ES-I3 (cell line): ENCODE data around the gene PEA15.

Experiments
- H3K36me3 ChIP-seq: 2 replicates; pipeline ENCODE4 v1.6.1; 2013; ENCODE audit warnings: mild to moderate bottlenecking, low read length, control low read depth, moderate library complexity; ENCODE audit not compliant: insufficient read depth
- H3K4me1 ChIP-seq: 2 replicates; pipeline ENCODE4 v1.6.1; 2013; ENCODE audit warnings: mild to moderate bottlenecking, control low read depth, low read length; ENCODE audit not compliant: insufficient read depth
- H3K9ac ChIP-seq: 2 replicates; pipeline ENCODE4 v1.6.1; 2013; ENCODE audit warnings: low read depth, mild to moderate bottlenecking, low read length, moderate library complexity
- H3K9me3 ChIP-seq: 2 replicates; pipeline ENCODE4 v1.6.1; 2013; ENCODE audit warnings: mild to moderate bottlenecking, low read length, moderate library complexity; ENCODE audit not compliant: control insufficient read depth, insufficient read depth

The PEA15 gene

GRCh38 chr1:160205242-160206035 is at the start of gene PEA15:
PEA15 (plus strand) TSS chr1:160205384; CDS start chr1:160211545, 6,161 bp downstream.
- Histone ChIP-seq H3K36me3 (peaks cover 6% of the 10 kb centered on the region; the same call in 1 of the 2 replicates), H3K9ac (peak within 1 kb of the TSS; percentile 90), H3K9me3 (no peaks in the 10 kb centered on the region), H3K4me1 (peaks cover 50% of the 10 kb centered on the region)

GRCh38 chr1:160156361-160156760 is 48.8 kb upstream of the PEA15 start:
- no peaks in the 10 kb centered on the region for H3K9me3 ChIP-seq
- H3K9ac ChIP-seq = no peak overlapping the region
- H3K36me3 ChIP-seq = no peaks in the 10 kb centered on the region
- H3K4me1 ChIP-seq = no peaks in the 10 kb centered on the region

- Histone ChIP-seq H3K9ac (no peak overlapping the region), H3K9me3 (no peaks in the 10 kb centered on the region), H3K36me3 (no peaks in the 10 kb centered on the region), H3K4me1 (no peaks in the 10 kb centered on the region)
These were observed 48.0 kb upstream of the PEA15 start for GRCh38 chr1:160157174-160157573.

GRCh38 chr1:160158031-160158430 is 47.2 kb upstream of the PEA15 start:
- no peaks in the 10 kb centered on the region for H3K4me1 ChIP-seq
- no peaks in the 10 kb centered on the region for H3K36me3 ChIP-seq
- H3K9me3 ChIP-seq = no peaks in the 10 kb centered on the region
- no peak overlapping the region for H3K9ac ChIP-seq

GRCh38 chr1:160158534-160158933 is 46.6 kb upstream of the PEA15 start:
- Histone ChIP-seq H3K4me1 (no peaks in the 10 kb centered on the region), H3K9me3 (no peaks in the 10 kb centered on the region), H3K9ac (no peak overlapping the region), H3K36me3 (no peaks in the 10 kb centered on the region)

- H3K9me3 ChIP-seq = no peaks in the 10 kb centered on the region
- no peak overlapping the region for H3K9ac ChIP-seq
- H3K36me3 ChIP-seq = no peaks in the 10 kb centered on the region
- H3K4me1 ChIP-seq = no peaks in the 10 kb centered on the region
These were observed 45.3 kb upstream of the PEA15 start for GRCh38 chr1:160159846-160160245.

GRCh38 chr1:160161965-160162705 is 43.0 kb upstream of the PEA15 start:
- Histone ChIP-seq H3K36me3 (no peaks in the 10 kb centered on the region), H3K4me1 (peaks cover 2% of the 10 kb centered on the region; the same call in 1 of the 2 replicates), H3K9me3 (no peaks in the 10 kb centered on the region), H3K9ac (no peak overlapping the region)

GRCh38 chr1:160162931-160163330 is 42.3 kb upstream of the PEA15 start:
- peaks cover 9% of the 10 kb centered on the region for H3K4me1 ChIP-seq
- no peak overlapping the region for H3K9ac ChIP-seq
- no peaks in the 10 kb centered on the region for H3K9me3 ChIP-seq
- H3K36me3 ChIP-seq = no peaks in the 10 kb centered on the region

GRCh38 chr1:160163615-160164014 is 41.6 kb upstream of the PEA15 start:
- Histone ChIP-seq H3K36me3 (no peaks in the 10 kb centered on the region), H3K4me1 (peaks cover 13% of the 10 kb centered on the region), H3K9ac (no peak overlapping the region), H3K9me3 (no peaks in the 10 kb centered on the region)

- Histone ChIP-seq H3K9me3 (no peaks in the 10 kb centered on the region), H3K36me3 (no peaks in the 10 kb centered on the region), H3K4me1 (peaks cover 17% of the 10 kb centered on the region), H3K9ac (no peak overlapping the region)
These were observed 41.1 kb upstream of the PEA15 start for GRCh38 chr1:160164121-160164520.

- no peaks in the 10 kb centered on the region for H3K9me3 ChIP-seq
These were observed 38.9 kb upstream of the PEA15 start for GRCh38 chr1:160166166-160166868.

GRCh38 chr1:160167056-160167455 is 38.1 kb upstream of the PEA15 start:
- H3K9me3 ChIP-seq = no peaks in the 10 kb centered on the region
- H3K9ac ChIP-seq = no peak overlapping the region
- H3K36me3 ChIP-seq = no peaks in the 10 kb centered on the region
- peaks cover 39% of the 10 kb centered on the region for H3K4me1 ChIP-seq

More at GRCh38 chr1:160166166-160166868, 38.9 kb upstream of the PEA15 start:
- Histone ChIP-seq H3K4me1 (peaks cover 32% of the 10 kb centered on the region), H3K36me3 (no peaks in the 10 kb centered on the region), H3K9ac (no peak overlapping the region)

- Histone ChIP-seq H3K4me1 (peaks cover 45% of the 10 kb centered on the region), H3K36me3 (no peaks in the 10 kb centered on the region), H3K9me3 (no peaks in the 10 kb centered on the region), H3K9ac (no peak overlapping the region)
These were observed 37.6 kb upstream of the PEA15 start for GRCh38 chr1:160167580-160167979.

- Histone ChIP-seq H3K9me3 (no peaks in the 10 kb centered on the region), H3K36me3 (no peaks in the 10 kb centered on the region), H3K4me1 (peaks cover 48% of the 10 kb centered on the region), H3K9ac (no peak overlapping the region)
These were observed 37.2 kb upstream of the PEA15 start for GRCh38 chr1:160168016-160168415.
